SU-DHL-6 (cell line): ENCODE measurements around the gene RPIA.
A peak's percentile ranks its signal among the peaks of the same experiment; 100 is the strongest.

ENCODE experiments used
- H2AFZ ChIP-seq: fragments of 200-600 bp; sonication (generic); 2 replicates; pipeline ENCODE4 v1.6.1; 2014; ENCODE audit warnings: low read depth, mild to moderate bottlenecking, moderate library complexity, mixed read lengths, antibody characterized with exemption, low read length; ENCODE audit not compliant: severe bottlenecking
- H3F3A ChIP-seq: fragments of 200-600 bp; shearing (Covaris generic); 2 replicates; pipeline ENCODE4 v1.6.0; 2016; ENCODE audit warnings: antibody characterized with exemption, mild to moderate bottlenecking; ENCODE audit not compliant: insufficient read depth
- H3K27ac ChIP-seq: fragments of 200-600 bp; sonication (generic); 2 replicates; pipeline ENCODE4 v1.5.1; 2016; ENCODE audit warnings: low read depth, mild to moderate bottlenecking, low read length, moderate library complexity, mixed read lengths
- H3K27me3 ChIP-seq: fragments of 200-600 bp; sonication (generic), shearing (Covaris generic); 2 replicates; pipeline ENCODE4 v1.6.0; 2014; ENCODE audit warnings: mild to moderate bottlenecking, low read length
- H3K36me3 ChIP-seq: fragments of 200-600 bp; sonication (generic); 2 replicates; pipeline ENCODE4 v1.6.1; 2014; ENCODE audit warnings: mild to moderate bottlenecking, low read length, mixed read lengths
- H3K4me2 ChIP-seq: fragments of 300-600, 200-600 bp; shearing (Covaris generic), sonication (generic); 2 replicates; pipeline ENCODE4 v1.6.0; 2014; ENCODE audit warnings: low read length, low read depth, mild to moderate bottlenecking; ENCODE audit not compliant: poor library complexity, severe bottlenecking
- H3K4me3 ChIP-seq: fragments of 200-600 bp; sonication (generic); 2 replicates; pipeline ENCODE4 v1.5.1; 2014; ENCODE audit warnings: antibody characterized with exemption, low read length, mild to moderate bottlenecking, mixed read lengths; ENCODE audit not compliant: insufficient read depth, poor library complexity, severe bottlenecking
- H3K79me2 ChIP-seq: fragments of 200-600 bp; sonication (generic); 2 replicates; pipeline ENCODE4 v1.6.1; 2014; ENCODE audit warnings: mild to moderate bottlenecking, low read length, moderate library complexity; ENCODE audit not compliant: insufficient read depth
- H3K9ac ChIP-seq: fragments of 200-600 bp; sonication (generic); 2 replicates; pipeline ENCODE4 v1.7.0; 2014; ENCODE audit warnings: mild to moderate bottlenecking, low read length
- H3K9me2 ChIP-seq: fragments of 200-600 bp; sonication (generic); replicated peaks from 2 replicates; pipeline ENCODE4 v1.6.1; 2014; ENCODE audit warnings: low read length; ENCODE audit not compliant: insufficient read depth
- H3K9me3 ChIP-seq: fragments of 200-600 bp; sonication (generic); 2 replicates; pipeline ENCODE4 v1.6.1; 2014; ENCODE audit warnings: low read length, mixed read lengths; ENCODE audit not compliant: insufficient read depth
- H4K20me1 ChIP-seq: fragments of 200-600 bp; sonication (generic); 2 replicates; pipeline ENCODE4 v1.6.1; 2014; ENCODE audit warnings: low read depth, mild to moderate bottlenecking, antibody characterized with exemption, low read length, moderate library complexity, mixed read lengths
- EZH2phosphoT487 ChIP-seq: fragments of 200-600 bp; sonication (generic), shearing (Covaris generic); conservative IDR thresholded peaks from 2 replicates; pipeline ENCODE4 v1.6.1; 2018; ENCODE audit warnings: mild to moderate bottlenecking, antibody characterized with exemption, low read length, moderate library complexity, mixed read lengths
- TF ChIP-seq, protein P1 (sequence below): fragments of 200-600 bp; sonication (generic); IDR thresholded peaks from one replicate; pipeline ENCODE4 v1.5.1; 2017; ENCODE audit warnings: antibody characterized with exemption, mild to moderate bottlenecking, low read length, moderate library complexity; ENCODE audit not compliant: insufficient read depth, poor library complexity, severe bottlenecking

RPIA gene

GRCh38 chr2:88690591-88691338 lies 708 bp upstream of the RPIA start:
- peak overlapping the region; percentile 63 for H3K9ac ChIP-seq
- H3K27ac ChIP-seq = peak overlapping the region; percentile 21; the same call in 1 of the 2 replicates
- H3K9me2 ChIP-seq = no peaks in the 10 kb centered on the region
- no peaks in the 10 kb centered on the region for H3K9me3 ChIP-seq
- no peaks in the 10 kb centered on the region for H3F3A ChIP-seq
- no peaks in the 10 kb centered on the region for H3K36me3 ChIP-seq
- H3K27me3 ChIP-seq = no peaks in the 10 kb centered on the region
- H4K20me1 ChIP-seq = no peaks in the 10 kb centered on the region
- H3K4me3 ChIP-seq = peak overlapping the region; percentile 78
- H3K79me2 ChIP-seq = peaks cover 41% of the 10 kb centered on the region
- no peak for TF ChIP-seq EZH2phosphoT487
- TF ChIP-seq, protein P1, sequence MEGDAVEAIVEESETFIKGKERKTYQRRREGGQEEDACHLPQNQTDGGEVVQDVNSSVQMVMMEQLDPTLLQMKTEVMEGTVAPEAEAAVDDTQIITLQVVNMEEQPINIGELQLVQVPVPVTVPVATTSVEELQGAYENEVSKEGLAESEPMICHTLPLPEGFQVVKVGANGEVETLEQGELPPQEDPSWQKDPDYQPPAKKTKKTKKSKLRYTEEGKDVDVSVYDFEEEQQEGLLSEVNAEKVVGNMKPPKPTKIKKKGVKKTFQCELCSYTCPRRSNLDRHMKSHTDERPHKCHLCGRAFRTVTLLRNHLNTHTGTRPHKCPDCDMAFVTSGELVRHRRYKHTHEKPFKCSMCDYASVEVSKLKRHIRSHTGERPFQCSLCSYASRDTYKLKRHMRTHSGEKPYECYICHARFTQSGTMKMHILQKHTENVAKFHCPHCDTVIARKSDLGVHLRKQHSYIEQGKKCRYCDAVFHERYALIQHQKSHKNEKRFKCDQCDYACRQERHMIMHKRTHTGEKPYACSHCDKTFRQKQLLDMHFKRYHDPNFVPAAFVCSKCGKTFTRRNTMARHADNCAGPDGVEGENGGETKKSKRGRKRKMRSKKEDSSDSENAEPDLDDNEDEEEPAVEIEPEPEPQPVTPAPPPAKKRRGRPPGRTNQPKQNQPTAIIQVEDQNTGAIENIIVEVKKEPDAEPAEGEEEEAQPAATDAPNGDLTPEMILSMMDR = no peak
- H2AFZ ChIP-seq = peak overlapping the region; percentile 85
- H3K4me2 ChIP-seq = peak overlapping the region; percentile 72

- no peak for TF ChIP-seq EZH2phosphoT487
- TF ChIP-seq, protein P1 = no peak
- Histone ChIP-seq H3K27ac (peak overlapping the region; percentile 39), H3K36me3 (no peaks in the 10 kb centered on the region), H3K9me3 (no peaks in the 10 kb centered on the region), H3K79me2 (peaks cover 55% of the 10 kb centered on the region), H3K4me3 (peak overlapping the region; percentile 82), H3K27me3 (no peaks in the 10 kb centered on the region), H3K9me2 (no peaks in the 10 kb centered on the region), H3F3A (no peaks in the 10 kb centered on the region), H3K4me2 (peak overlapping the region; percentile 94), H2AFZ (peak overlapping the region; percentile 72), H4K20me1 (no peaks in the 10 kb centered on the region), H3K9ac (peak overlapping the region; percentile 69)
These were observed 714 bp downstream of the RPIA start for GRCh38 chr2:88692187-88692586.

DNA sequence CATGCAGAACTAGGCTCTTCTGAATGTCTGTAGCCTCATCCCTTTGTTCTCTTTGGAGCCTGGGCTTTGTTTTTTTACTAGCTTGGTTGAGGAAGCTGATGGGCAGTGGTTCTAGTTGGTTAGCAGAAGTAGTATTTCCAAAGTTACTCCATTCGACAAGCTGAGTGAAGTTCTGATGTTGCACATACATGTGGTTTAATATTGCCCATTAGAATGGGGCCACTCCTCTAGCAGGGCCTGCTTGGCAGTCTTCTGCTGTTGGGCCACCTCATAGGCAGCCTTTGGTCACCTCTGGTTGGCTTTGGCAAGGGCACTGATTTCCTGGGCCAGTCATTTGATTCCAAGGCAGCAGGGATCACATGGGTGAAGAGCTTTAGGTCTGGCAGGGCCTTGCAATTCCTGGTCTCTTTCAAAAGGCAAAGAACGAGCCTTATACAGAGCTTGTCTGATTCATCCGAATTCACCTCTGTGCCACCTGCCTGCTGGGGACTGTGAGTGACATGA lies 2.5 kb downstream of the RPIA start:
- Histone ChIP-seq H3K9ac (no peak overlapping the region), H3K4me2 (peak overlapping the region; percentile 94), H3K36me3 (no peaks in the 10 kb centered on the region), H3K9me2 (no peaks in the 10 kb centered on the region), H2AFZ (no peak overlapping the region), H3K79me2 (peaks cover 73% of the 10 kb centered on the region), H3K4me3 (no peak overlapping the region), H3F3A (no peaks in the 10 kb centered on the region), H3K9me3 (no peaks in the 10 kb centered on the region), H4K20me1 (no peaks in the 10 kb centered on the region), H3K27ac (no peak overlapping the region), H3K27me3 (no peaks in the 10 kb centered on the region)
- TF ChIP-seq, protein P1 = no peak
- TF ChIP-seq EZH2phosphoT487 = no peak
